SK-N-SH (cell line): Measurements from ENCODE around the gene TSPAN11. TPM values are rescaled to one million over a fixed set of nuclear protein-coding genes. Genes with fewer than 3 reads are reported as not detected.
"Not testable (repeated sequence)": the region's sequence is repeated elsewhere in the genome, so short reads cannot be mapped to it uniquely, and the experiment has no call there.

Source experiments
- CTCF ChIA-PET: fragments of 300-600, 350-600 bp; formaldehyde crosslinking; extraction: SDS; loops from one replicate; lab custom pipeline; 2021; lab: Yijun Ruan, JAX
- POLR2A ChIA-PET: fragments of 350-600 bp; sonication (Branson Sonifier 250); formaldehyde crosslinking; extraction: SDS; loops from one replicate; lab custom pipeline; 2020; ENCODE audit warnings: antibody characterized with exemption, inconsistent platforms; lab: Yijun Ruan, JAX
- DNase-seq: peaks from one replicate; pipeline ENCODE4 v3.0.0; 2012
- H2AFZ ChIP-seq: fragments of 200-600 bp; sonication (generic); 2 replicates; pipeline ENCODE4 v1.8.1; 2016; ENCODE audit warnings: antibody characterized with exemption, mild to moderate bottlenecking, low read depth
- H3F3A ChIP-seq: fragments of 200-600 bp; sonication (generic); replicated peaks from 2 replicates; pipeline ENCODE3; 2016; ENCODE audit warnings: antibody characterized with exemption, mild to moderate bottlenecking; ENCODE audit not compliant: insufficient read depth
- H3K27ac ChIP-seq, 2 experiments: fragments of 200-500 bp in 1 of 2; fragments of 200-600 bp in 1 of 2; sonication (Bioruptor generic) in 1 of 2; sonication (generic), shearing (Covaris generic) in 1 of 2; 2 replicates each; pipeline versions ENCODE4 v1.5.1 to v1.6.1; 2014 to 2016; ENCODE audit warnings: low read depth in 2 of 2, inconsistent platforms in 1 of 2, low read length in 1 of 2, mild to moderate bottlenecking in 1 of 2, mixed read lengths in 1 of 2
- H3K27me3 ChIP-seq: fragments of 200-600 bp; sonication (generic), shearing (Covaris generic); 2 replicates; pipeline ENCODE4 v1.6.1; 2016; ENCODE audit warnings: mixed run types; ENCODE audit not compliant: insufficient read depth
- H3K36me3 ChIP-seq, 2 experiments: fragments of 200-500 bp in 1 of 2; fragments of 200-600 bp in 1 of 2; sonication (Bioruptor generic) in 1 of 2; sonication (generic) in 1 of 2; replicated peaks in 1 of 2; 2 replicates each; pipeline versions ENCODE3 to v1.5.1; 2014 to 2016; ENCODE audit warnings: low read length in 1 of 2, mild to moderate bottlenecking in 1 of 2; ENCODE audit not compliant: insufficient read depth in 2 of 2, control insufficient read depth in 1 of 2
- H3K4me1 ChIP-seq, 2 experiments: fragments of 200-500 bp in 1 of 2; fragments of 200-600 bp in 1 of 2; sonication (Bioruptor generic) in 1 of 2; sonication (generic), shearing (Covaris generic) in 1 of 2; 2 replicates each; pipeline versions ENCODE4 v1.5.1 to v1.6.1; 2014 to 2016; ENCODE audit warnings: low read depth in 1 of 2, low read length in 1 of 2, mixed run types in 1 of 2; ENCODE audit not compliant: insufficient read depth in 2 of 2, control insufficient read depth in 1 of 2
- H3K4me2 ChIP-seq: fragments of 200-600 bp; sonication (generic), shearing (Covaris generic); 2 replicates; pipeline ENCODE4 v1.6.1; 2017; ENCODE audit warnings: mixed run types
- H3K4me3 ChIP-seq, 2 experiments: fragments of 200-500 bp in 1 of 2; fragments of 200-600 bp in 1 of 2; sonication (Bioruptor generic) in 1 of 2; sonication (generic), shearing (Covaris generic) in 1 of 2; 2 replicates each; pipeline versions ENCODE4 v1.5.1 to v1.8.1; 2014 to 2016; ENCODE audit warnings: low read depth in 2 of 2, inconsistent platforms in 1 of 2, low read length in 1 of 2, mild to moderate bottlenecking in 1 of 2, mixed read lengths in 1 of 2, moderate library complexity in 1 of 2
- H3K79me2 ChIP-seq: fragments of 200-600 bp; sonication (generic); 2 replicates; pipeline ENCODE4 v1.8.1; 2017; ENCODE audit warnings: mild to moderate bottlenecking; ENCODE audit not compliant: insufficient read depth
- H3K9ac ChIP-seq: fragments of 200-600 bp; sonication (generic); 2 replicates; pipeline ENCODE4 v1.6.1; 2017; ENCODE audit warnings: mixed run types
- H3K9me2 ChIP-seq: fragments of 200-600 bp; sonication (generic); 2 replicates; pipeline ENCODE4 v1.6.1; 2017; ENCODE audit warnings: mixed run types
- H3K9me3 ChIP-seq: fragments of 200-600 bp; sonication (generic); 2 replicates; pipeline ENCODE4 v1.6.1; 2017; ENCODE audit warnings: mixed run types, mild to moderate bottlenecking, moderate library complexity
- H4K20me1 ChIP-seq: fragments of 200-600 bp; sonication (generic); 2 replicates; pipeline ENCODE4 v1.6.1; 2017; ENCODE audit warnings: mild to moderate bottlenecking, mixed run types; ENCODE audit not compliant: insufficient read depth
- CHD2 ChIP-seq: fragments of 150-350 bp; IDR thresholded peaks from 2 replicates; pipeline ENCODE4 v1.6.1; 2018; ENCODE audit warnings: low read length; ENCODE audit not compliant: partially characterized antibody
- ELF1 ChIP-seq: IDR thresholded peaks from 2 replicates; pipeline ENCODE4 v1.4.0; 2012
- EZH2phosphoT487 ChIP-seq: fragments of 200-600 bp; sonication (generic); IDR thresholded peaks from 2 replicates; pipeline ENCODE4 v1.6.1; 2017; ENCODE audit warnings: low read depth, mixed run types, mild to moderate bottlenecking, antibody characterized with exemption, moderate library complexity, borderline replicate concordance
- FOXJ3 ChIP-seq: sonication (generic); formaldehyde crosslinking; IDR thresholded peaks from 2 replicates; pipeline ENCODE4 v1.5.1; 2020; ENCODE audit warnings: mild to moderate bottlenecking, missing genetic modification reagents
- NFIC ChIP-seq: IDR thresholded peaks from 2 replicates; pipeline ENCODE4 v1.4.0; 2012; ENCODE audit warnings: borderline replicate concordance
- RAD21 ChIP-seq: IDR thresholded peaks from 2 replicates; pipeline ENCODE4 v1.6.1; 2012; ENCODE audit warnings: mild to moderate bottlenecking, low read length
- RCOR1 ChIP-seq: fragments of 150-350 bp; IDR thresholded peaks from 2 replicates; pipeline ENCODE4 v1.6.1; 2017; ENCODE audit warnings: antibody characterized with exemption, low read length
- REST ChIP-seq: IDR thresholded peaks from 2 replicates; pipeline ENCODE4 v1.6.1; 2012; ENCODE audit warnings: mild to moderate bottlenecking, low read depth, low read length, moderate library complexity
- SIN3A ChIP-seq: IDR thresholded peaks from 2 replicates; pipeline ENCODE4 v1.6.1; 2012; ENCODE audit warnings: low read depth, mild to moderate bottlenecking, low read length, moderate library complexity, borderline replicate concordance
- SMC3 ChIP-seq: IDR thresholded peaks from 2 replicates; pipeline ENCODE4 v1.6.1; 2012; ENCODE audit warnings: low read depth, low read length, improper control_type of control experiment
- USF1 ChIP-seq: IDR thresholded peaks from 2 replicates; pipeline ENCODE4 v1.4.0; 2012; ENCODE audit warnings: low read depth, borderline replicate concordance
- WGBS: methylation state at CpG from one replicate; pipeline ENCODE4 v1.1.6; 2017; ENCODE audit warnings: low lambda C conversion rate; 5-methylcytosine and 5-hydroxymethylcytosine counted together
- polyA plus RNA-seq, 3 experiments: library from polyadenylated mRNA; depleted of rRNA; stranded (reverse); fragments of >200 nt; gene quantifications; 2 replicates each; pipeline ENCODE4 v1.2.3, GENCODE V29; 2012

TSPAN11 gene
- polyA plus RNA-seq, 1 of the 3 experiments (the other 2 are of a cell fraction) = 6.4 TPM

DNA sequence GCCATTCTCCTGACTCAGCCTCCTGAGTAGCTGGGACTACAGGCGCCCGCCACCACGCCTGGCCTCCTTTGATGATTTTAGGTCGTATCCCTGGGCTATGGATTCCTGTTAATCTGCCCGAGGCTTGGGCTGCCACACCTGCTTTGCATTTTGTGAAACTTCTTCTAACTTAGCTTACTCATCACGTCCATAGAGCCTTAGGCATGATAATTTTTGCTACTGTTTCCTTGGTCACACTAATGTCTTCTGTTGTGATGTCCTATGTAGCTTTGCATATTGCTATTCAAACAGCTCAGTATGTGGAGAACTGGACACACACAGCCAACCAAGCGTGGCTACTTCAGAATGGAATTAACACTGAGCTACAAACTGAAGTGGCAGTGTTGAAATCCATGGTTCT is 99.7 kb downstream of the TSPAN11 start:
- Histone ChIP-seq H3K4me1 (no peaks in the 10 kb centered on the region), H3K9ac (no peak overlapping the region), H3F3A (no peaks in the 10 kb centered on the region), H3K79me2 (no peaks in the 10 kb centered on the region), H3K27me3 (no peaks in the 10 kb centered on the region), H3K4me3 (no peak overlapping the region), H3K36me3 (no peaks in the 10 kb centered on the region), H3K4me2 (no peak overlapping the region), H3K9me2 (no peaks in the 10 kb centered on the region), H4K20me1 (no peaks in the 10 kb centered on the region), H2AFZ (no peak overlapping the region), H3K9me3 (no peaks in the 10 kb centered on the region), H3K27ac (no peak overlapping the region)
- ChIA-PET CTCF (no interaction called here), POLR2A (no interaction called here)
- TF ChIP-seq NFIC = no peak
- TF ChIP-seq EZH2phosphoT487 = no peak
- TF ChIP-seq RAD21 = no peak
- no peak for TF ChIP-seq ELF1
- TF ChIP-seq USF1 = no peak
- no peak for TF ChIP-seq CHD2
- no peak for TF ChIP-seq SMC3
- no peak for TF ChIP-seq RCOR1
- TF ChIP-seq SIN3A = no peak
- no peak for TF ChIP-seq FOXJ3 (CRISPR knock-in tag)
- no peak for TF ChIP-seq REST
- DNase-seq = no peak
- WGBS = 73% methylated on average over 7 of the region's 7 CpGs

DNA sequence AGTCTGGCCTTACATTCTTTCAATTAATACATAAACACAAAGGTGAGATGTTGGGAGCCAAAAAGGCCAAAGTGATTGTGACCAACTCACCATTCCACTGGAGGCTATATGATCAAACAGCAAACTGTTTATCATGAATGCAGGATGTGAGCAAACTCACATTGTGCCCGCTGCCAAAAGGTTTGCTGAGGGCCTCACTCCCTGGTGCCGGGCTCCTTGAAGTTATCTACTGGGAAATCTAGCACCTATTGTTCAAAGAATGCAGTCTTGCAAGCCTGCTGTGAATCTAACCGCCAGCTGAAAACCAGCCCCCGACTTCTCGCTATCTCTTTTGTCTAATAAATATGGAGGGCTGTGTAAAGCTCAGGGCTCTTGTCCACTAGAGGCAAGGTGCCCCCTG is 100.5 kb downstream of the TSPAN11 start:
- H3K9me2 ChIP-seq, H4K20me1 ChIP-seq, H3F3A ChIP-seq, H3K27ac ChIP-seq, H3K9me3 ChIP-seq, H3K36me3 ChIP-seq, H2AFZ ChIP-seq, H3K79me2 ChIP-seq, H3K27me3 ChIP-seq, DNase-seq, H3K4me2 ChIP-seq, H3K9ac ChIP-seq, H3K4me3 ChIP-seq, H3K4me1 ChIP-seq, POLR2A ChIA-PET: not testable (repeated sequence)
- CTCF ChIA-PET = interaction anchor here (0.5 kb wide), 1 partner anchor 159 kb away, joined by 3 read pairs; no protein-coding TSS in a partner anchor
- 83% methylated on average over 5 of the region's 5 CpGs for WGBS
